Glomerular visceral epithelial cell (primary cell): ENCODE measurements around the gene ZBTB5.

Experiments used
- DNase-seq: peaks from one replicate; pipeline ENCODE4 v3.0.0-alpha.2; 2016; ENCODE audit errors: extremely low spot score

Gene ZBTB5

DNA sequence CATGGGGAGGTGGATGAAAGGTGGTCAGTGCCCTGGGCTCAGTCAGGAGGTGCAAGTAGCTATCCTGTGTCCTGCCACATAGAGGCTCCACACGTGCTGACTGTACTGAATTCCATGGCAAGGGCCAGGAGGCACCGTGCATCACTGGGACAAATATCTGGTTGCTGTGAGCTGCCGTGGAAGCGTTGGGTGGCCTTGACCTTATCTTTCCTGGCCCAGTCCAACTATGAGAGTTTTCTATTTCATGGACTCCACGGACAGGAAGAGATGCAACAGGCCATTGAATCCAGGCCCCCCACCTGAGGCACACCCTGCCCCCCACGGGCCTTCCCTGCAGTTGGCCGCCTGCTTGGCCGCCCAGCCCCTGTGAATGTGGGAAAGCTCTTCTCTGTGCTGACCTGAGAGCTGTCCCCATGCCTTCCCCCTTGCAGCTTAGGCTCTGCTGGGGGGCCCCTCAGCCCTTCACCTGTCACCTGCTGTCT is 41.0 kb downstream of the ZBTB5 start:
- DNase-seq = no peak

DNA sequence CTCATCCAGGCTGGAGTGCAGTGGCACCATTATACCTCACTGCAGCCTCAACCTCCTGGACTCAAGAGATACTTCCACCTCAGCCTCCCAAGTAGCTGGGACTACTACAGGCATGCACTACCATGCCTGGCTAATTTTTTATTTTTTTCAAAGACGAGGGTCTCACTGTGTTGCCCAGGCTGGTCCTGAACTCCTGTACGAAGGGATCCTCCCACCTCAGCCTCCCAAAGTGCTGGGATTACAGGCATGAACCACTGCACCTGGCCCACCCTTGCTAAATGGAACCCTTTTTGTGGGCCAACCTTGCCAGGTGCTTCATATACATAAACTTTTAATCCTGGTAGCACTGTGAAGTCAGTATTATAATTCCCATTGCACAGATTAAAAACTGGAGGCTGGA is 41.7 kb downstream of the ZBTB5 start:
- no peak for DNase-seq

DNA sequence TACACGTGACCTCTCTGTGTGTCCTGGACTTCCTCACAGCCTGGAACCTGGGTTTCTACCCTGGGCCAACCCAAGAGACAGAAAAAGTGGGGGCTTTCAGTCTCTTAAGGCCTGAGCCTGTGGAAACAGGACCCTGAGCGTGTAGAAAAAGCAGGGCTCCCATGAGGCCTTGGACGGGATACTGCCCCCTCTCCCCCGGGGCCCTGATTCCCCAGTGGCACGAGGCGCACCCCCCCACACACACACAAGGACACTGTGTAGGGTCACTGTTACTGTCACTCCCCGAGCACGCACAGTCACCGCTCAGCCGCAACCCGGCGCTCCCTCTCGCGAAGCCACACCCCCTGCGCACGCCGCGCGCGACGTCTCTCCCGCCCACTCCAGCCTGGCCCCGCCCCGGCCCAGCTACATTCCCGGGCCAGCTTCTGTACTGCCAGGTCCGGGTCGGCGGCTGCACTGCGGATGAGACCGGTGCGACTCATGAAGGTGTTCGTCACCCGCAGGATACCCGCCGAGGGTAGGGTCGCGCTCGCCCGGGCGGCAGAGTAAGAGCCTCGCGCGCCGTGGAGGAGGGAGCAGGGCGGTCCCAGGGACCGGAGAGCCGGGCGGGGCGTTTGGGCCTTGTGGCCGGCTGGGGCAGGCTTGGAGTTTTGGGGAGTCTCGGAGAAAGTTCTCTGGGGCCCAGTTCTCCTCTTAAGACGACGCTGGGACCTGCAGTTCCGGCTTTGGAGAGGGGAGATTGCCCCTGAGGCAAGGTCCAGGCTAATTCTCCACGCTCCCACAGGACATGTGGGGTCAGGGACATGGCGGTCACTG is 42.8 kb downstream of the ZBTB5 start, which contains the start of gene GRHPR:
Gene GRHPR, plus strand, starts transcription at position 408 of the 816 bp plus-strand sequence. Its CDS starts 55 bp downstream, at position 463.
- peak; percentile 82 for DNase-seq

DNA sequence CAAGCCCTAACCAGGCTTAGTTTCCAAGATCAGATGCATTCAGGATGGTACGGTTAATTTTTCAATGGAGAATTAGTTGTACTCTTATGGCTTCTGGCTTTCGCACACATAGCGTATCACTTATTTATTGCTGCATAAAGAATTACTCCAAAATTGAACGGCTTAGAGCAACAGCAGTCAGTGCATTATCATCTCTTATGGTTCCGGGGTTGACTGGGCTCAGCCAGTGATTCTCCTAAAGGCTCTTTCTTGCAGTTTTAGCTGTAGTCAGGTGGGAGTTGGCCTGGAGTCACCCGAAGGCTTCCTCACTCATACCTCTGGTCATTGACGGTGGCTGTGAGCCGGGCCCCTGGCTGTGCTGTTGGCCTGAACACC is 43.3 kb downstream of the ZBTB5 start:
- no peak for DNase-seq

DNA sequence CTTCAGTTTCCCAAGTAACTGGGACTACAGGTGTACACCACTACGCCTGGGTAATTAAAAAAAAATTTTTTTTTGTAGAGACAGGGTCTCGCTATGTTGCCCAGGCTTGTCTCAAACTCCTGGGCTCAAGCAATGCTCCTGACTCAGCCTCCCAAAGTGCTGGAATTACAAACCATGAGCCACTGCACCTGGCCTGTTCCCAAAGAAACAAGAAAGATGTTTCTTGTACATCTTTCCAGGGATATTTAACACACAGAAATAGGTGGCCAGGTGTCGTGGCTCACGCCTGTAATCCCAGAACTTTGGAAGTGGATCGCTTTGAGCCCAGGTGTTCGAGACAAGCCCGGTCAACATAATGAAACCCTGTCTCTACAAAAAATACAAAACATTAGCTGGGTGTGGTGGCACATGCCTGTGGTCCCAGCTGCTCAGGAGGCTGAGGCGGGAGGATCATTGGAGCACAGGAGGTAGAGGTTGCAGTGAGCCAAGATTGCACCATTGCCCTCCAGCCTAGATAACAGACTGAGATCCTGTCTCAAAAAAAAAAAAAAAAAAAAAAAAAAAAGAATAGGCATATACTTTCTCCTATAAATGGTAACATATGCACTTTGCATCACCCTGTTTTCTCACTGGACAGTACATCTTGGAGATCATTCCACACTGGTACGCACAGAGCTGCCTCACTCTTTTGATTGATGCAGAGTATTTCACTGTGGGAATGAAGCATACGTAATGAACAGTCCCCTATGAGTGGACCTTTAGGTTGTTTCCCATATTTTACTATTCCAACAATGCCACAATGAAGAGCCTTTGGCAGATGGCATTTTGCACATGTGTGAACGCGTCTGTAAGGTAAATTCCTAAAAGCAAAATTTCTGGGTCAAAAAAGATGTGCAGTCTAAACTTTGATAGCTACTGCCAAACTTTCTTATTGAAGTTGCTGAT is 44.7 kb downstream of the ZBTB5 start:
- DNase-seq = no peak

DNA sequence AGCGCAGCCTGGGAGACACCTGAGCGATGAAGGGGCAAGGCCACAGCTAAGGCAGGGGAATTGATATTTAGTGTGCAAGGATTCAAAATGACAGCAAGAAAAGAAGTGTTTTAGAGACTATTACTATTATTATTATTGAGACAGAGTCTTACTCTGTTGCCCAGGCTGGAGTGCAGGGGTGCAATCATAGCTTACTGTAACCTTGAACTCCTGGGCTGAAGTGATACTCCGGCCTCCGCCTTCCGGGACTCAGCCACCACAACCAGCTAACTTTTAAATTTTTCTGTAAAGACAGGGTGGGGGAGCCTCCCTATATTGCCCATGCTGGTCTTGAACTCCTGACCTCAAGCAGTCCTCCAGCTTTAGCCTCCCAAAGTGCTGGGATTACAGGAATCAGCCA is 46.0 kb downstream of the ZBTB5 start:
- DNase-seq = no peak

DNA sequence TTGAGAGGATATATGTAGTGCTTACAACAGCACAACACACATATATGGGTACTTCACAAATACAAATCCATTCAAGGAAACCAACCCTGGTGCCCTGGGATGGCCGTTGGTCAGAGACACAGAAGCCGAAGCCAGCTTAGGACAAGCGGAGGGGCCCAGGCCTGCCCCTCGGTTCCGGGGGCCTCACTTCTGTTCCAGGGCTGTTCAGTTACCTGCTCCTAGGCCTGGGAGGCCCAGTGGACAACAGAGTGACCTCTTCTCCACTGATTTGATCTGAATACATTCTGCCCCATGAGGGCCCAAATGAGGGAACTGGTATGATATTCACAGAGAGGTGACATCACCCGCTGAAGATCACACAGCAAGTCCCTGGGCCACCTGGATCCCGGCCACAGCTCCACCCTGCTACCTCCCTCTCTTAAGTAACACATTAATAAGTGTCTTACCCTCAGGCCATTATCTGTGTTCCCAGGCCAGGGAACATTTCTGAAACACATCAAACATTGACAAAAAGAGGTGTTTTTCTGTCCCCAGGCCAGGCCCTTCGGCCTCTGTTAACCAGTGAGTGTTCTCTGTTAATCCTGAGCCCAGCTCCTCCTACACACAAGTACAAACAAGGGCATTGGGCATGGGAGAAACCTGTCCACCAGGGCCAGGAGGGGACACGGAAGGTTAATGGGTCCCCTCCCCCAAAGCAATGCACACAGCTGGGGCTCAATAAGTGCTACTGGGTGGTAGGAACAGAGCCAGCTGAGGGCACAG is 47.2 kb downstream of the ZBTB5 start:
- peak; percentile 29 for DNase-seq

DNA sequence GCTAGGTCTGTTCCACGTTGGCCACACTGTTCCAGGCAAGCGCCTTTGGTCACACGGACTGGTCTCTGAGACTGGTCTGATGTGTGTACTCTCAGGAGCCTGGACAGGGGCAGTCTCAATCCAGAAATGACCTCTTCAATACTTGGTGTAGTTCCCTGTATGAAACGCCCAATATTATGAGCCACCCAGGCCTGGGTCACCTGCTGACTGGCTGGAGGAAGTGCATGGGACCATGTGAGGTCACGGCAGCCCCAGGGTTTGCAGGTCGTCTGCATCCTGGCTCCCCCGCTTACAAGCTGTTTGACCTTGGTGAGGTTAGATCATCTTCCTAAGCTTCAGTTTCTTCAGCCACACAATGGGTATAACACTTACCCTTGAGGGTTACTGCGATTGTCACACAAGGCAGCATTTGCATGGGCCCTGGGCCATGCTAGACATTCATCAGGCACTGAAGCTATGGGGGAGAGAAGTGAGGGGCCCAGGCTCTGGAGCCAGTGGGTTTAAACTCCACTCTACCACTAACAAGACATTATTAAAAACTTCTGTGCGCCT is 47.9 kb downstream of the ZBTB5 start:
- no peak for DNase-seq

DNA sequence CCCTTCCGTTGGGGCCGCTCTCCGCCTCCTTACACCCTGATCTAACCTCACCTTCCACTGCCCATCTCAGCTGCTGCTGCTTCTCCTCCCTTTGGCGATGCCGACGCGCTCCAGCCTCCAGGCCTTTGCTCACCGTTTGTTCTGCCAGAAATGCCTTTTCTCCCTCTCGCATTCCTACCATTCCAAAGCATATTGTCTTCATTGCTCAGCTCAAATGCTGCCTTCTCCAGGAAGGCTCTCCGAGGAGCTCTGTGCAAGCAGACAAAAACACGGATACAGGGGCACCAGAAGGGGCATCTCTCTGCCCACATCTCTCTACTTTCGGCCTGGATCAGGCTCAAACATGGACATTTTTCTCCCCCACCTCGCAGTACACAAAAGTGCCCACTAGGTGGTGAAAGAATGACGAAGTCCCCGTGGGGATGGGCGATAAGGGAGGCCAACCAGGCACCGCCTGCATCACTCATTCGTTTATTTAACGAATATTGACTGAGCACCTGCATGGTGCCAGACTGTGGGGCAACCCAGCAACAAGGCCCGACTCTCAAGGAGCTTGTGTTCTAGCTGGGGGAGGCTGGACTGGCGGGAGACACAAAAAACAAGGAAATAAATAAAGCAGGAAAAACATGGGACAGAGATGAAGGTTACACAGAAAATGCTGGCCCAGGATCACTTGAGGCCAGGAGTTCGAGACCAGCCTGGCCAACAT is 50.1 kb downstream of the ZBTB5 start:
- peak; percentile 80 for DNase-seq

DNA sequence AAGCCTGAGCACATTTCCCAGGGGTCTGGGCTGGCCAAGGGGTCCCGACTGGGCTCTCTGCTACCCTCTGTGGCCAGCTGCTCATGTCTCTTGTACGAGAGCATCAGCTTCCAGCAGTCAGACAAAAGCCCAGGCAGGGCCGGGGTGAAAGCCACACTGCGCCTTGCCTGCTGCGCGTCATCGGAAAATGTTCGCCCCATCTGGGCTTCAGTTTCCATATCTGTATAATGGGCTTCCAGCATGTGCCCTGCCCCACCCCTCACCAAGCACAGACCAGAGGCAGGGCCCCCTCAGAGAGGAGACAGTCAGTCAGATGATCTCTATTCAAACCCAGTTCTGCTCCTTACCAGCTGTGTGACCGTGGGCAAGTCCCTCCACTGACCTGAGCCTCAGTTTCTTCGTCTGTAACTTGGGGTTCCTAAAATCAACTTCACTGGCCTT is 50.7 kb downstream of the ZBTB5 start:
- no peak for DNase-seq

DNA sequence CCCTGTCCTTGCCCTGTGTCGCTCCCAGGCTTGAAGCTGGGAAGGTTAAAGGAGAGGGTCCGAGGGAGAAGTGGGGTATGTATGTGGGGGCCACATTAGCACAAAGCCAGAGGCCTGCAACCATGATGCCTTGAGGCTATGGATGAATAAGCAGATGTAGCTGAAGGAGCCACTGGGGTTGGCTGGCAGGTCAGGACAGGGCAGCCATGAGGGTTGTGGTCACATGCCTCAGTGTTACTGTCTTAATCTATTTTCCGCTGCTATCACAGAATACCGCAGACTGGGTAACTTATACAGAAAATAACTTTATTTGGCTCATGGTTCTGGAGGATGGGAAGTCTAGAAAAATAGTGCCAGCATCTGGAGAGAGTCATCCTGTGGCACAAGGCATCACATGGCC is 51.9 kb downstream of the ZBTB5 start:
- DNase-seq = peak; percentile 48

DNA sequence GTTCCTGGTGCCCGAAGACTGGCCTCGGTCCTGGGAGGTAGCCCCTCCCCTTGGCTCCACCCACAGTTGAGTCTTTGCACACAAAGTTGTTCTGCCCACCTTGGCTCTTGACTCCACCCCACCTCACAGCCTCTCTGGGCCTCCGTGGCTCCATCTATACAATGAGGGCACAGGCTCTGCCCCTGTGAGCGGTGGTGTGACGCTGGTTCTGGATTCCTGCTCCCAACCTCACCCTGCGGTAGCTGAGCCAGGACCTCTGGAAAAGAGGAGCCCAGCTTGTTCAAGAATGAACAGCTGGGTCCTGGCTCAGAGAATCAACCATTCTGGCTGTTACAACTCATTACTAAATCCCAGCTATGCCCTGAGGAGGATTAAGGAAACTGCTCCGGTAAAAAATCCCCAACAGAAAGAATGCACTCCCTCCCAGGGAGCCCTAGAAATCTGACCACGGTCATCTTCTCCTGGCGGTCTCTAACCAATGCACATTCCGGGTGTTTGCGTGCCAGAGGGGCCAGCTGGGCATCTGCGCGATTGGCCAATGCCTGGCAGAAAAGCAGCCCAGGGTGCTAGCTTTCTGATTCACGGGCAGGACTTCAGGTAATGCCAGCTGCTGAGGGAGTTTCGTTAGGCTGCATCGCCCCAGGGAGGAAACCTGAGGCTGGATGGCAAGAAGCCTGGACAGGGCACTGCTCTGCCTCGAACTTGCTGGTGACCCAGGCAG is 52.7 kb downstream of the ZBTB5 start:
- peak; percentile 83 for DNase-seq

DNA sequence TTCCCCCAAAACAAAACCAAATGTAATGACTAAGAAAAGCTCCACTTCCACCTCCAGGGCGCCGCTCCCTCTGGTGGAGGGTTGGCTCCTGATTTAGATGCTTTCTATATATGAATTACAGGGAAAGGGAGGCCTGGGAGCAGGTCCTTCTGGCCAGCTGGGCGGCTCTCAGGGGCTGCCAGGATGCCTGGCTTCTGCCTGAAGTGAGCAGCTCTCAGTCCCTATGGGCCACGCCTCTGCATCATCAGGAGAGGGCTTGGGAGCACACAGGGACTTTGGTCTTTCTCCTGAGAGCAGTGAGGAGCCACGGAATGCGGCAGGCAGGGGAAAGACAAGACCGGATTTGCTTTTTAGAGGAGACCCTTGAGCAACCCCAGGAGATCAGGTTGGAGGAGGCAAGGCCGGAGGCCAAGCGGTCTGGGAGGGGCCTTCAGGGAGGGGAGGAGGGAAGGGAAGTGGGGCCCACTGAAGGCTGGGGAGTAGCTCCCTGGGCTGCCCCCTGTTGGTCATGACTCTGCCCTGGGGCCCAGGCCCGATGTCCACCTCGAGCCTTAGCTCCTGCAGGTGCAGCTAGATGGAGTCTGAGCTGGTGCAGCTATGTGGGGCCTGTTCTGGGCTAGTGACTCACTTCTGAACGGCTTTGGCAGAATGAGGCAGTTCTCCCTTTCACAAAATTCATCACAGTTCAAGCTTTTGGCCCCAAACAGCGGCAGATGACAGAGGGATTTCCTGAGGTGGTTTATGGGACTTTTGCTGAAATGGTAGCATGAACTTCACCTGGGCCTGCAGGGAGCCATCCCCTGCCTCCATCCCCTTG is 54.1 kb downstream of the ZBTB5 start:
- no peak for DNase-seq

DNA sequence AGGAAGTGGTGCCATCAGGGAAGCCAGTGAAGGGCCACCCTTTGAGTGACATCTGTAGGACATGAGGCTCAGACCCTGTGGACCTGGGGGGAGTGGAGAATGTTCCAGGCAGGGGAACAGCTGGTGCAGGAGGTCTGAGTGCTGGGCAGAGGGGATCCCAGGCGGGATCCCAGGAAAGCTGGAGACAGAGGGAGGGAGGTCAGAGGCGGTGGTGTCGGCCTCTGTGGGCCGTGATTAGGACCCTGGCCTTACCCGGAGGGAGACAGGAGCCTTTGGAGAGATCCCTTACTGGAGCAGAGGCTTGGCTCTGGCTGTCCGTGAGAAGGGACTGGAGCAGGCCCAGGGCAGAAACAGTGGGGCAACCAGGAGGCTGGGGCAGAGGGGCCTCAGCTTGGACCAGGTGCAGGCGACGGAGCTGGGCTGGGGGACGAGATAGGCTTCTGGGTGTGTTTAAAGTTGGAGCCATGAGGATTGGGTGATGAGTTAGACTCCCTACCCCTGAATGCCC is 54.8 kb downstream of the ZBTB5 start:
- DNase-seq = no peak

DNA sequence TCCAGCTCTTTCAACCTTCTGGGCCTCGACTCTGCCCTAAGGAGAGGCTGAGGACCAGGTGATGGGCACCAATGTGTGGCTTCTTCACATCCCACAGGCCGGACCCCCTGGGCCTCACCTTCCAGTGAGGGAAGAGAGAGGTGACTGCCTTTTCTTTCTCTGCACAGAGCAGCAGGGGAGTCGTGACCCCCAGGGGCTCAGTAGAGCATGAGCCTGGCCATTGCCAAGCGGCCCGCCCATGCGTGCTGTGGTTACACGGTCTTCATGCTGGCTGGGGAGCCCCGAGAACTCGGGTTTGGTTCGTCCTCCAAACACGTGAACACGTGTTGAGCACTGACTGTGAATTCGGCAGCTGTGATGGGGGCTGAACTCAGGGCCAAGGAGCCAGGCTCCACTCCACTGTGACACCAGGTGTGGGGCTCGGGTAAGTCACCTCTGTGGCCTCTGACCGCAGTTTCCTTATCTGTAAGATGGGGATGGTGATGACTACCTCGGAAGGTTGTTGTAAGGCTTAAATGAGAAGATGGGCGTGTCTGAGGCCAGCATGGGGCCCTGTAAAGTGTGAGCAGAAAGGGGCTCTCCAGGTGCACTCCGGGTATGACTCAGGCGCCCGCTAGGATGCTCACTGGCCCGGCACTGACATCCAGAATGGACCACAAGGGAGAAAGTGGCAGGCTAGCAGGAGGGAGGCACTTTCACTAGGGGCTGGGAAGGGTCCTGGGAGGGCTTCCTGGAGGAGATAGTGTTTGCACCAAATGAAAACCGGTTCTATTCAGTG is 56.1 kb downstream of the ZBTB5 start:
- peak; percentile 48 for DNase-seq

DNA sequence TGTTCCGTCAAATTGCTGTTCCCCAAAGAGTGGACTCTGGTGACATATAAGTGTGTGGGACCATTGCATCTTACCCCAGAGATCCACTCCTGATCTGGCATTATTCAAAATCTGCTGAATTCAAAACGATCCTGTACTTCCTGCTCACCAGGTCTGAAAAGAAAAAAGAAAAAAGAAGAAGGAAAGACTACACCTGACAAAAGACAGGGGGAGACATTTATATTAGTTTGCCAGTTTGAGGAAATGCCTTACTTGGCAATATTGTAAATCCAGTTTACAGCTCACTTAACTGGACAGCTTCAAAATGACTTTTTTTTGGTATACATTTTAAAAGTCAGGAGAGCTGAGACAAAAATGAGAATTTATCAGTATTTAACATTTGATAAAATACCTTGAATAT is 57.8 kb downstream of the ZBTB5 start:
- DNase-seq = no peak

DNA sequence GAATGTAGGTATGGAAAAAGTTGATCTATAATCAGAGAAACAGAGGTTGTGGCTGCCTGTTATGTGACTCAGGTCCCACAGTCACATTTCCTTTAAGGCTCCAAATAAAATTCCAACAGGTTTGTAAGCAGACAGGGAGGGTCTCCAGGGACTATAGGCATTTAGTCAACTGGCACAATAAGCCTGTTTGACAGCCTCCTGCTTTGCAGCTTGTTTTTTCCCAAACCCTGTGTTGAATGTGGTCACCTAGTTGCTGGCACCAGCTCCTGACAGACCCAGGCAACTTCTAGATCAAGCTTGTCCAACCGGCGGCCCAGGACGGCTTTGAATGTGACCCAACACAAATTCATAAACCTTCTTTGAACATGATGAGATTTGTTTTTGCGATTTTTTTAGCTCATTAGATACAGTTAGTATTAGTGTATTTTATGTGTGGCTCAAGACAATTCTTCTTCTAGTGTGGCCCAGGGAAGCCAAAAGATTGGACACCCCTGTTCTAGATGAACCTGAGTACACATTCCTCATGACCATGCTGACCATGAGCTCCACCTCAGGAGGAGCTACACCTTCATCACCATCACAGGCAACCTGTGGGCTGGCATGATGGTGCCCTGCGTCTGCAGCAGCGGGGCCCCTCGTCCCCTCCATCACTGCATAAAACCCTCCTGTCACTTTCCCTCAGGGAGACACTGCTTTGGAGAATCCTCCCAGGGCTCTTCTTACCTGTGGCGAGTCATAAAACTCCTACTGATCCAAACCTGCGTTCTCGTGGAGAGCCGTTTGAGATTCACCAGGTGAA is 58.4 kb downstream of the ZBTB5 start:
- DNase-seq = no peak
